GM10248 (cell line): ENCODE data around the gene FKTN.

Experiments used
- CTCF ChIA-PET: fragments of 300-600 bp; sonication (Branson Sonifier 250); formaldehyde crosslinking; extraction: SDS; loops from one replicate; lab custom pipeline; 2021; ENCODE audit warnings: antibody characterized with exemption; lab: Yijun Ruan, JAX
- POLR2A ChIA-PET: fragments of 350-650 bp; sonication (Branson Sonifier 250); formaldehyde crosslinking; extraction: SDS; loops from one replicate; lab custom pipeline; 2020; ENCODE audit warnings: antibody characterized with exemption; lab: Yijun Ruan, JAX
- DNase-seq: peaks from one replicate; pipeline ENCODE4 v3.0.0; 2012; ENCODE audit errors: extremely low spot score
- CTCF ChIP-seq: IDR thresholded peaks from 2 replicates; pipeline ENCODE4 v1.5.1; 2012; ENCODE audit warnings: mild to moderate bottlenecking, low read depth; ENCODE audit errors: extremely low read depth, missing control alignments, control extremely low read depth

The FKTN gene

GRCh38 chr9:105686936-105687335, 129.0 kb downstream of the FKTN start:
- TF ChIP-seq CTCF: no peak
- DNase-seq: no peak
- CTCF ChIA-PET: interaction anchor here (1.4 kb wide), 1 partner anchor 18 kb away, joined by 4 read pairs; no protein-coding TSS in a partner anchor

More at GRCh38 chr9:105686936-105687335, 129.0 kb downstream of the FKTN start:
- POLR2A ChIA-PET: no interaction called here
